Activated T-helper 17 cell treated with anti-CD3 and anti-CD28 coated beads, Interleukin-2, amount 50 U/mL, for 72 hours (primary cell): ENCODE measurements around the gene KRTAP3-3. TPM values are rescaled to one million over a fixed set of nuclear protein-coding genes. Genes with fewer than 3 reads are reported as not detected.

Experiments
- total RNA-seq, 2 donors: library from RNA; stranded (reverse); gene quantifications; one replicate each; pipeline ENCODE4 v1.2.3, GENCODE V29; 2022

The KRTAP3-3 gene
- total RNA-seq, 2 donors from 2014 or later = not detected

Other genes starting within 250 kb of the KRTAP3-3 start
- not detected for gene KRT25, start 238.8 kb downstream of the KRTAP3-3 start, total RNA-seq
- gene KRT26, start 222.0 kb downstream of the KRTAP3-3 start, total RNA-seq = not detected
- gene KRT27, start 211.6 kb downstream of the KRTAP3-3 start, total RNA-seq = not detected
- gene KRT28, start 194.2 kb downstream of the KRTAP3-3 start, total RNA-seq = not detected
- gene KRT10, start 171.6 kb downstream of the KRTAP3-3 start, total RNA-seq = 10 to 100 TPM; 29.0 to 45.9 TPM
- not detected for gene KRT12, start 126.9 kb downstream of the KRTAP3-3 start, total RNA-seq
- not detected for gene KRT20, start 108.9 kb downstream of the KRTAP3-3 start, total RNA-seq
- gene KRT23, start 56.5 kb downstream of the KRTAP3-3 start, total RNA-seq = under 1 TPM in 1 of 2 donors, not detected in 1; 0.50 TPM
- gene KRT39, start 27.2 kb downstream of the KRTAP3-3 start, total RNA-seq = not detected
- not detected for gene KRT40, start 9.8 kb downstream of the KRTAP3-3 start, total RNA-seq
- not detected for gene KRTAP3-2, start 5.7 kb upstream of the KRTAP3-3 start, total RNA-seq
- gene KRTAP3-1, start 15.0 kb upstream of the KRTAP3-3 start, total RNA-seq = not detected
- not detected for gene KRTAP1-5, start 33.0 kb upstream of the KRTAP3-3 start, total RNA-seq
- not detected for gene KRTAP1-4, start 36.0 kb upstream of the KRTAP3-3 start, total RNA-seq
- not detected for gene KRTAP1-3, start 40.7 kb upstream of the KRTAP3-3 start, total RNA-seq
- not detected for gene KRTAP1-1, start 47.3 kb upstream of the KRTAP3-3 start, total RNA-seq
- not detected for gene KRTAP2-1, start 53.2 kb upstream of the KRTAP3-3 start, total RNA-seq
- gene KRTAP2-2, start 61.1 kb upstream of the KRTAP3-3 start, total RNA-seq = not detected
- not detected for gene KRTAP2-3, start 66.0 kb upstream of the KRTAP3-3 start, total RNA-seq
- not detected for gene KRTAP2-4, start 71.7 kb upstream of the KRTAP3-3 start, total RNA-seq
- not detected for gene KRTAP4-7, start 90.0 kb upstream of the KRTAP3-3 start, total RNA-seq
- not detected for gene KRTAP4-8, start 104.0 kb upstream of the KRTAP3-3 start, total RNA-seq
- not detected for gene KRTAP4-16, start 108.0 kb upstream of the KRTAP3-3 start, total RNA-seq
- gene KRTAP4-9, start 111.2 kb upstream of the KRTAP3-3 start, total RNA-seq = not detected
- not detected for gene KRTAP4-11, start 124.2 kb upstream of the KRTAP3-3 start, total RNA-seq
- not detected for gene KRTAP4-12, start 130.0 kb upstream of the KRTAP3-3 start, total RNA-seq
- not detected for gene KRTAP4-6, start 146.4 kb upstream of the KRTAP3-3 start, total RNA-seq
- not detected for gene KRTAP4-5, start 155.7 kb upstream of the KRTAP3-3 start, total RNA-seq
- not detected for gene KRTAP4-4, start 166.6 kb upstream of the KRTAP3-3 start, total RNA-seq
- not detected for gene KRTAP4-3, start 174.1 kb upstream of the KRTAP3-3 start, total RNA-seq
- gene KRTAP4-2, start 184.1 kb upstream of the KRTAP3-3 start, total RNA-seq = not detected
- not detected for gene KRTAP4-1, start 190.7 kb upstream of the KRTAP3-3 start, total RNA-seq
- not detected for gene KRTAP9-1, start 195.7 kb upstream of the KRTAP3-3 start, total RNA-seq
- not detected for gene KRTAP9-2, start 232.5 kb upstream of the KRTAP3-3 start, total RNA-seq
- gene KRTAP9-3, start 238.3 kb upstream of the KRTAP3-3 start, total RNA-seq = not detected
- gene KRTAP9-8, start 243.8 kb upstream of the KRTAP3-3 start, total RNA-seq = not detected